ENCODE measurements around the gene YWHAG.

GRCh38 chr7:76403780-76404494, 45.1 kb upstream of the YWHAG start:
- TF ChIP-seq ATF1 (CRISPR knock-in tag; IDR thresholded peaks at IDR 0.05) (no peak), ATF1 (tag; IDR thresholded peaks at IDR 0.05) (no peak), TAF1 (IDR thresholded peaks at IDR 0.05; ENCODE audit: control insufficient read depth, extremely low read depth, insufficient read depth, low read length, severe bottlenecking) (no peak), PHF20 (IDR thresholded peaks at IDR 0.05; ENCODE audit: partially characterized antibody) (no peak), MBD2 (IDR thresholded peaks at IDR 0.05; ENCODE audit: borderline replicate concordance, low read depth) (no peak), ARNT (IDR thresholded peaks at IDR 0.05) (no peak), EP300 (IDR thresholded peaks at IDR 0.05; ENCODE audit: low read length) (no peak), CTCFL (IDR thresholded peaks at IDR 0.05; ENCODE audit: borderline replicate concordance, insufficient read depth, low read depth, low read length, poor library complexity, severe bottlenecking) (no peak), RNF2 (IDR thresholded peaks at IDR 0.05) (no peak), MAX (CRISPR knock-in tag; IDR thresholded peaks at IDR 0.05) (no peak), SMAD2 (IDR thresholded peaks at IDR 0.05; ENCODE audit: low read depth, low read length) (no peak), NR3C1 (CRISPR knock-in tag; IDR thresholded peaks at IDR 0.05) (no peak), NCOA2 (IDR thresholded peaks at IDR 0.05; ENCODE audit: partially characterized antibody in 2 of 2) (no peak), KDM5B (IDR thresholded peaks at IDR 0.05; ENCODE audit: insufficient replicate concordance, low read depth, low read length) (no peak)
